ENCODE results near the gene TSSK6.

Gene TSSK6

DNA sequence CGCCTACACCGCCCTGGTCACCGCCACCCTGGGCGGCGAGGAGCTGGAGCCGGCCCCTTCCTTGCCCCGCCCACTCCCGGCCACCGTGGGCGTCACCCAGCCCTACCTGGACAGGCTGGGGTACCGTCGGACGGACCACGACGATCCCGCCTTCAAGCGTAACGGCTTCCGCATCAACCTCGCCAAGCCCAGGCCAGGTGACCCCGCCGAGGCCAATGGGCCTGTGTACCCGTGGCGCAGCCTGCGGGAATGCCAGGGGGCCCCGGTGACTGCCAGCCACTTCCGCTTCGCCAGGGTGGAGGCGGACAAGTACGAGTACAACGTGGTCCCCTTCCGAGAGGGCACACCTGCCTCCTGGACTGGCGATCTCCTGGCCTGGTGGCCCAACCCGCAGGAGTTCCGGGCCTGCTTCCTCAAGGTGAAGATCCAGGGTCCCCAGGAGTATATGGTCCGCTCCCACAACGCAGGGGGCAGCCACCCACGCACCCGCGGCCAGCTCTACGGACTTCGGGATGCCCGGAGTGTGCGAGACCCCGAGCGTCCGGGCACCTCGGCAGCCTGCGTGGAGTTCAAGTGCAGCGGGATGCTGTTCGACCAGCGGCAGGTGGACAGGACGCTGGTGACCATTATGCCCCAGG, 29.7 kb upstream of the TSSK6 start:
- no peak for DNase-seq (ENCODE audit: low read depth)

GRCh38 chr19:19544257-19544953, 29.1 kb upstream of the TSSK6 start:
- DNase-seq (ENCODE audit: low read depth), result no peak

GRCh38 chr19:19543640-19544039, 28.3 kb upstream of the TSSK6 start:
- DNase-seq (ENCODE audit: low read depth), result no peak

GRCh38 chr19:19543101-19543500, 27.8 kb upstream of the TSSK6 start:
- no peak for DNase-seq (ENCODE audit: low read depth)

- DNase-seq (ENCODE audit: low read depth), result no peak
These were observed 27.2 kb upstream of the TSSK6 start for GRCh38 chr19:19542507-19542906.

DNA sequence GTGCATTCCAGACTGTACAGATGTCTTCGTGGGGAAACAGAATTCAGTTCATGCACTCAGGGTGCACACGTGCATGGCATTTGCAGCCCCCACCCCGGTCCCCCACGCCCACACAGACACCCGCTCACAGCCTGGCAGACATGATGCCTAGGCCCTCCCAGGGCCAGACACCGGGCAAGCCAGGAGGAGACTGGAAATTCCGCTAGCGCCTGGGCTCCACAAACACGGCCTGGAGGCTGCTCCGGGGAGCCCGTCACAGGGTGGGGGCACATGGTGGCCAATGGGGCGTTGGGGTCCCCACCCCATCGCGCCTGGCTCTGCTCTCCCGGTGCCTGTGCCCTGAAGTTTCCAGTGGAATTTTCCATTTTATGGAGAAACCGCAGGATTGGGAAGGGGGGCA, 26.3 kb upstream of the TSSK6 start:
- no peak for DNase-seq (ENCODE audit: low read depth)

- DNase-seq (ENCODE audit: low read depth), result no peak
These were observed 25.6 kb upstream of the TSSK6 start for GRCh38 chr19:19540715-19541515.

DNA sequence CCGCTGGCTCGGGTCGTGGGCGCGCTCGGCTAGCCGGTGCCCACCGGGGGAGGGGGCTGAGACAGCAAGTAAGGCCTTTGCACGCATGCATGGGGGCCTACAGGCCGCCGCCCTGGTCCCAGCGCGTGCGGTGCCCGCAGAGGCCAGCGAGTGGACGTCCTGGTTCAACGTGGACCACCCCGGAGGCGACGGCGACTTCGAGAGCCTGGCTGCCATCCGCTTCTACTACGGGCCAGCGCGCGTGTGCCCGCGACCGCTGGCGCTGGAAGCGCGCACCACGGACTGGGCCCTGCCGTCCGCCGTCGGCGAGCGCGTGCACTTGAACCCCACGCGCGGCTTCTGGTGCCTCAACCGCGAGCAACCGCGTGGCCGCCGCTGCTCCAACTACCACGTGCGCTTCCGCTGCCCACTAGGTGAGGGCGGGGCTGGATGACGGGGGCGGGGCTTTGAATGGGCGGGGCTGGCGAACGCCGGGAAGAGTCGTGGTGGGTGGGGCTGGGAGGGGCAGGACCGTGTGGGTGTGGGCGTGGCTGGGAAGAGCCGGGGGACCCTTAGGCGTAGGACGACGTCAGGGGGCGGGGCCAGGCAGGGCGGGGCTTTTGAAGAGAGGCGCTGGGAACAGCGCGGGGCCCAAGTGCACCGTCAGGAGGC, 24.8 kb upstream of the TSSK6 start:
- DNase-seq (ENCODE audit: low read depth), result no peak

DNA sequence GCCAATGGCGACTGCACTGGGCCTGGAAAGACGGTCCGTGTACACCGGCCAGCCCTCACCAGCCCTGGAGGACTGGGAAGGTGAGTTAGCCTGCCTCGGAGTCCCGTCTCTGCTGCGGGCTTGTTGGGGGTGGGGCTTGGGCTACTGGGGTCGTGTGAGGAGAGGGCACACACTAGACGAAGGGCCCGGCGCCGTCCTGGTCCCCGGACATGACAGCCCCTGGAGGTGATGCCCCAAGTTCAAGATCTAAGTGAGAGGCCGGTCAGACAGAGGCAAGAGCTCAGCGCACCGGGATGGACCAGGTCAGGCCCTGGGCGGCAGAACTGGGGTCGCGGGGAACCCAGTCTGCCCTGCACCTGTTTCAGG, 24.3 kb upstream of the TSSK6 start:
- no peak for DNase-seq (ENCODE audit: low read depth)

DNA sequence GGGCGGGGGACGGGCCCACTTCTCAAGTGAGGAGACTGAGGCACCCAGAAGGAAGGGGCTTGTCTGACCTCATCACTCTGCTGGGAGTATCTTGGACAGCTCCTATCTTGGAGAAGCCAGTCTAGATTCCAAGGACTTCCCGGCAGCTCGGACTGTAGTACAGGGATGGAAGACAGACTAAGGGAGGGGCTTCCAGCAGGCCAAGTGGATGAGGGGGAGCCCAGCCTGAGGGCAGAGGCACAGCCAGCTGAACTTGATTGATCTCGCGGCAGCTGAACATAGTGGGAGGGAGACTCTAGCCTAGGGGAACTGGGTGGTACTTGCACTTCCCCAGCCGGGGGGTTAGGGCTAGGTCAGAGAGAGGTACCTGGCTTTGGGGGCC, 23.4 kb upstream of the TSSK6 start:
- no peak for DNase-seq (ENCODE audit: low read depth)

DNA sequence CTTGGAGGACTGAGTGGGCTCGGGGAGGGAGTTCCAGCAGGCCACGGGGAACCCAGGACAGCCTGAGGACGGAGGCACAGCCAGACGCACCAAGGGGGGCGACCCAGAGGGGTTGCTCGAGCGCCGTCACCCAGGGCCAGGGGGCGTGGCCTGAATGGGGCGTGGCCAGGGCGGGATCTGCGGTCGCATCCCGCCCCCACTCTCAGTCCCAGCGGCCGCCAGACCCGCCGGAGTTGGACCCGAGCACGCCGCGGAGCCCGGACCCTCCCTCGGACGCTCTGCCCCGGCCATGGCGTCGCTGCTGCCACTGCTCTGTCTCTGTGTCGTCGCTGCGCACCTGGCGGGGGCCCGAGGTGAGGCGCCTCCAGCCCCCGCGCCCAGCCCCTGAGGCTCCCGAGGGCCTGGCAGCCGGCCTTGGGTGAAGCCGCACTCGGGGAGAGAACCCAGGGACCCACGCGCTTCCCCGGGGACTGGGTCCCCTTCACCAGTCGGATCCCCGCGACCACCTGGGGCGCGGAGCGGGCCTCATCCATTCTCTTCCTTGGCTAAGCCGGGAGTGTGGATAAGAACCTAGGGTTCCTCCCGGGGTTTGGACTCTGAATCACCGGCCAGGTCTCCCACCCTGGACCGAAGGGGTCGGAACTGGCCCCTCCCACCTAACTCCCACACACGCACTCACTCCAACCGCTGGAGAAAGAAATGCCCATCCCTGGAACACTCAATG, 22.9 kb upstream of the TSSK6 start, which contains the start of gene CILP2:
CILP2 (plus strand) TSS at position 205 of the 724 bp plus-strand sequence; CDS start at position 290, 85 bp downstream.
- no peak for DNase-seq (ENCODE audit: low read depth)

- no peak for DNase-seq (ENCODE audit: low read depth)
These were observed 22.0 kb upstream of the TSSK6 start for GRCh38 chr19:19537075-19538048.

- DNase-seq (ENCODE audit: low read depth), result no peak
These were observed 20.2 kb upstream of the TSSK6 start for GRCh38 chr19:19535311-19536191.

DNA sequence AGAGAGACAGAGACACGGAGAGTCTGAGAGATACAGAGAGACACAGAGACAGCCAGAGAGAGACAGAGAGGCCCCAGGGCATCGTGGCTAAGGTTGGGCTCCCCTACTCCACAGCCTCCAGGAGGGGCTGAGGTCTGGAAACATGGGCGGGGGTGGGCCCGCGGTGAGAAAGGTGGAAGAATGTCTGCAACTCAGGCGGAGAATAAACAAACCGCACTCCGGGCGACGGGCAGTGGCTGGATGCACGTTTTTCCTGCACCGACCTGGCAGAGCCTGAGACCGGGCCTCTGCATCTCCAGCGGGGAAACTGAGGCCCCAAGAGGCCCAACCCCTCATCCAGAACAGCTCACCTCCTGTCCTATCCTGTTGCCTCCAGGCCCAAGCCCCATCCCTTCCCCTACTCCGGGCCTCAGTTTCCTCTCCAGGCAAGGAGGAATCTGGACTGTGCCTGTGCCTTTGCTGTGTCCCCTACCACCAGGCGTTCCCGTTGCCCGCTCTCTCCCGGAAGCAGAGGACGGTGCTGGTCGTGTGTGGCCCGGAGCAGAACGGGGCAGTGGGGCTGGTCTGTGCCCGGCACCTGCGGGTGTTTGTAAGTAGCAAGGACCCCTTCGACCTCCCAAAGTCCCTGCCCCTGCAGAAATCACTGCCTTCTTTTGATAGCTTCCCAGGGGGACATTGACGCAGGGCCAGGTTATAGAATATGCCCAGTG, 19.4 kb upstream of the TSSK6 start:
- DNase-seq (ENCODE audit: low read depth), result no peak

DNA sequence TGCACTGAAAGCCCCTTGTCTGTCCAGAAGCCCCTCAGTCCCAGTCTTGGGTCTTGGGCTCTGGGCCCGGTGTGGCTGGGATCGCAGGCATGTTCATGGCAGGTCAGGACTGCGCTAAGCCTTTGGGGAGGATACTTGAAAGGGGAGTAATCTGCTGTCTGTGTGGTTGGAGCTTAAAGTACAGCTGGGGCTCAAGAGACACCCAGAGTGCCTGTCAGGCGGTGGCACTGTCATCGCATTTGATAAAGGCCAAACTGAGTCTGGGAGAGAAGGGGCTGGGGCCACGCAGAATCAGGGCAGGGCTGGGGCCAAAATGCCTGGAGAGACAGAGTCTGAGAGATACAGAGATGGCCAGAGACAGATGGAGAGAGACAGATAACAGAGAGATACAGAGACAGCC, 18.5 kb upstream of the TSSK6 start:
- no peak for DNase-seq (ENCODE audit: low read depth)

DNA sequence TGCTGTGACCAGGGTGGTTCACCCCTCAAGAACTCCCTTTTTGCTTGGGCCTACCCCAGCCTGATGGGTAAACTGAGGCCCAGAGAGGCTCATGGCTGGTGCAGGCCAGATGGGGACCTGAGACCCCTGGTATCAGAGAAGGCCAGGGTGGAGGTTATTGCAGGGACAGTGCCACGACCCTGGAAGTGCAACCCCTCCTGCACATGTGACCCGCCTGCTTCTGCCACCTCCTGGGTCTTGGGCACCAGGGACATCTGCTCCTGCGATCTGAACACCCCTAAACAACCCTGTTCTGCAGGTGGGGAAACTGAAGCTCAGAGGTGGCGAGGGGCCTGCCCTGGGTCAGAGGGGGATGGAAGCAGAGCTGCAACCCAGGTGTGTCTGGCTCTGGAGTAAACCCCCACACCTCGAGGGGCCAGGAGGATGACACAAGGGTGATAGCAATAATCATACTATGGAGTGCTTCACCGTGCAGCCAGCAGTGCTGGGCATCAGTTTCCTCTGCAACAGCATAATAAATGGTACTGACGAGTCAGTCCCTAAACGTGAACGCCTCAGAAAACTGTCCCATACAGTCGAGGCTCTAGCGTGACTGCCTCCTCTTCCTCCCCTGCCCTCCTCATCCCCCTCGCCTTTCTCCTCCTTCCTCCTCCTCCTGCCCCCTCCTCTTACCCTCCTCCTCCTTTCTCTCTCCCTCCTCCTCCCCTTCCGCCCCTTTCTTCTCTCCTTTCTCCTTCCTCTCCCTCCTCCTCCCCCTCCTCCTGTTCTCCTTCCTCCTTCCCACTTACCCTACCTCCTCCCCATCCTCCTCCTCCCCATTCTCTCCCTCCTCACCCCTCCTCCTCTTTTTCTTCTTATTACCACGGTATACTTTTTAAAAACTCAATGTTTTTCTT, 17.7 kb upstream of the TSSK6 start:
- no peak for DNase-seq (ENCODE audit: low read depth)

- no peak for DNase-seq (ENCODE audit: low read depth)
These were observed 16.8 kb upstream of the TSSK6 start for GRCh38 chr19:19531951-19532805.
